HG03442 (cell line): ENCODE results near the gene MYO3B.
"Not testable (repeated sequence)": the region's sequence is repeated elsewhere in the genome, so short reads cannot be mapped to it uniquely, and the experiment has no call there.

ENCODE experiments used
- ATAC-seq: cut with Tn5 transposase; IDR thresholded peaks from one replicate; pipeline ENCODE4 v1.9.1; 2021; ENCODE audit warnings: mild to moderate bottlenecking, moderate library complexity; ENCODE audit not compliant: unreplicated experiment

MYO3B gene

GRCh38 chr2:170582751-170583463 is 405.0 kb downstream of the MYO3B start:
- no peak for ATAC-seq

GRCh38 chr2:170585067-170585466 is 407.1 kb downstream of the MYO3B start:
- ATAC-seq, result no peak

- ATAC-seq, result no peak
These were observed 408.7 kb downstream of the MYO3B start for GRCh38 chr2:170586571-170587095.

- no peak for ATAC-seq
These were observed 409.2 kb downstream of the MYO3B start for GRCh38 chr2:170587117-170587516.

GRCh38 chr2:170587922-170588321 is 410.0 kb downstream of the MYO3B start:
- ATAC-seq, result no peak

GRCh38 chr2:170588729-170589128 is 410.8 kb downstream of the MYO3B start:
- ATAC-seq, result no peak

- no peak for ATAC-seq
These were observed 418.6 kb downstream of the MYO3B start for GRCh38 chr2:170596576-170596975.

- no peak for ATAC-seq
These were observed 420.1 kb downstream of the MYO3B start for GRCh38 chr2:170598067-170598395.

- no peak for ATAC-seq
These were observed 423.5 kb downstream of the MYO3B start for GRCh38 chr2:170601489-170601888.

GRCh38 chr2:170605862-170606261 is 427.9 kb downstream of the MYO3B start:
- no peak for ATAC-seq

- no peak for ATAC-seq
These were observed 429.2 kb downstream of the MYO3B start for GRCh38 chr2:170607171-170607570.

- no peak for ATAC-seq
These were observed 432.7 kb downstream of the MYO3B start for GRCh38 chr2:170610615-170611014.

GRCh38 chr2:170618948-170619347 is 441.0 kb downstream of the MYO3B start:
- not testable (repeated sequence) for ATAC-seq

GRCh38 chr2:170635094-170635493 is 457.1 kb downstream of the MYO3B start:
- ATAC-seq, result not testable (repeated sequence)

- ATAC-seq, result no peak
These were observed 461.7 kb downstream of the MYO3B start for GRCh38 chr2:170639635-170640034.

- no peak for ATAC-seq
These were observed 464.0 kb downstream of the MYO3B start for GRCh38 chr2:170641961-170642360.

GRCh38 chr2:170643346-170643745 is 465.4 kb downstream of the MYO3B start:
- no peak for ATAC-seq

GRCh38 chr2:170647741-170648436 is 469.9 kb downstream of the MYO3B start:
- no peak for ATAC-seq

GRCh38 chr2:170651624-170652325 is 473.8 kb downstream of the MYO3B start:
- no peak for ATAC-seq

GRCh38 chr2:170652637-170653417 is 474.9 kb downstream of the MYO3B start:
- ATAC-seq, result no peak

GRCh38 chr2:170656669-170657068 is 478.7 kb downstream of the MYO3B start:
- no peak for ATAC-seq
